HS-5 (cell line): Measurements from ENCODE around the gene CLMP.

ENCODE experiments used
- DNase-seq: peaks from one replicate; pipeline ENCODE4 v3.0.0-alpha.2; 2012; ENCODE audit warnings: low read depth

CLMP gene

DNA sequence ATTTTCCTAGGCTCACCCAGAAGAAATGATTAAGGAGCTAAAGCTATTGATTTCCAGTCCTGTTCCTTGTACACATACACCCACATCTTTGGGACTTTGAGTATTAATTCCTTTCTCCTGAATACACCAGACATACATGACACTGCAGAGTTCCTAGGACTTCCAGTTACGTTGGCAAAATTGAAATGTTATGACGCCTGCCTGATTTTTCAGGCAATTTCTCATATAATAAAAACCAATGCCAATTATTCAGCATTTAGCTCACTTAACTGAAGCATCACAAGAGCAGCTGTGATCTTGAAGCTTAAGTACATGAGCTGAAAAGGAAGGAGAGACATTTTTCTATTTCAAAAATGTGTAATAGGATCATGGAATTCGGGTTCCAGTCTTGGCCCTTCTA, 4.5 kb downstream of the CLMP start:
- no peak for DNase-seq

DNA sequence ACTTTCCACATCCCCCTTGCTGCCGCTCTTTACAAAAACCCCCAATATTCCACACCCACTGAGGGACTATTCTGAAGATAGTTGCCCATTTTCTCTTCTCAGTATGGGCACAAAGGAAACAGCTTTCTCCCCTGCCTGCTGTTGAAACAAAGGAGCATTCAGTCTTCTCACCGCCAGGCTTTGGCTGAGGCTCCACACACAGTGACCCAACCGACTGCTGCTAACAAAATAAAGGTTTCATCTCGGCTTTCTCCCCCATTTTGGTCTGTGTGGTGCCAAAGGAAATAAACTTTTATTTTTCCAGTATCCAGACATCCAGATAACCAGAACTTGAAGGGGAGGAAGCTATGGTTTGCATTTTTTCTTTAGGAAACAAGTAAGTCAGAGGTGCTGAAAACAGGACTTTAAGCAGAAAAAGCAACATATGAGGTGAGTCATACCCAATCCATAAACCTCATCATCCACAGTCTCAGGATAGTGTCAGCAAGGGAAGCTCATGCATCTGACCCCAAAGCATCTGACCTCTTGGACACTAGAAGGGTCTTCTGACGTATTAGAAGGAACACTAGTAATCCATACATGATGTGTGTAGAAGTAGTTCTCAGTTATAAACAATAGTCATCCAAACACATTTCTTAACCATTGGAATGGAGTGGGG, 6.4 kb downstream of the CLMP start:
- peak; percentile 73 for DNase-seq

DNA sequence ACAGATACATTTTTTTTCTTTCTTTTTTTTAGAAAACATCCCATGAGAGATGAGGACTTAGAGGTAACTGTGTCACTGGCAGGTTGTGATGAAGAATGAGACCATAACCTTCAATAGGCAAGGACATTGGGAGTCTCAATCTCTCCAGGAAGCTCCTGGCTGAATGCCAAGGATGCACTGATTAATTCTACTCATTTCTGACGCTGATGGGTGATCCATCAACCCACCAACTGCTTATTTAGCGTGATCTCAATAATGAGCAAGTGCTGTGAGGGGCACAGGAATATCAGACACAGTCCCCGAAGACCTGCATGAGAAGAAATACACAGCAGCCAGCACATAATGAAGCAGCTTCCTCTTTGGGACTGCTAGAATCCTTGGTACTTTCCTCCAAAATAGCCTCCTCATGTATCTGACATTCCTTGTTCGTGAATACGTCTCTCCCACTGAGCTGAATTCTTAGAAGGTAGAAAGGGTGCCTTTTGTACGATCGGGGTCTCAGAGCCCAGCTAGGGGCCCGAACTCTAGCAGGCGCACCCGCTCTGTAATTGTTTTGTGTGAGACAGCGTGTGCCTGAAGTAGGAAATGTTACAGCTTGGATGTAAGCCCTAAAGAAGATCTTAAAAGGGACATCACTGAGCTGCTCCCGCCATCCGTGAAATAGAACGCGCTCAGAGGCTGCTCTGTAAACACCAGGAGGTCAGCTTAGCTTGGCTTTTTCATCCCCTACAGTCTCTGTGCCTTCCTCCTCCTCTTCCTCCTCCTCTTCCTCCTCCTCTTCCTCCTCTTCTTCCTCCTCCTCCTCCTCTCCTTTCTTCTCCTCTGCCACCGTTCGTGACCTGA, 7.2 kb downstream of the CLMP start:
- no peak for DNase-seq

DNA sequence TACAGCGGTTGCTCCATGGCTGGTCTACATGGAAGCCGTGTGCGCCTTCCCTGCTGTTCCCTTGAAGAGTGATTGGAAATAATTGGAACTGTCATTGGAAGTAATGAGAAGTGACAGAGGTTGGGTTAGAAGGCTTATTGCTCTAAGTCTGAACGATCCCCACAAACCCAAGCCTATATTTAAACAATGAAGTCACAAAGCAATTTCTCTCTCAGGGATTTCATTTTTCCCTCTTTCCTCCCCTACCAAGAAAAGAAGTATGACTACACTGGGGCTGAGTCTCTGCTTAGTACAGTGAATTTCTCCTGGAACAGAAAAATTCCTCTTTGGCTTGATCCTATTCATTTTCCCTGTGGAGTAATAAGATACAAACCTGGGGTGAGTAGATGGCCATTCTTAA, 7.8 kb downstream of the CLMP start:
- no peak for DNase-seq

DNA sequence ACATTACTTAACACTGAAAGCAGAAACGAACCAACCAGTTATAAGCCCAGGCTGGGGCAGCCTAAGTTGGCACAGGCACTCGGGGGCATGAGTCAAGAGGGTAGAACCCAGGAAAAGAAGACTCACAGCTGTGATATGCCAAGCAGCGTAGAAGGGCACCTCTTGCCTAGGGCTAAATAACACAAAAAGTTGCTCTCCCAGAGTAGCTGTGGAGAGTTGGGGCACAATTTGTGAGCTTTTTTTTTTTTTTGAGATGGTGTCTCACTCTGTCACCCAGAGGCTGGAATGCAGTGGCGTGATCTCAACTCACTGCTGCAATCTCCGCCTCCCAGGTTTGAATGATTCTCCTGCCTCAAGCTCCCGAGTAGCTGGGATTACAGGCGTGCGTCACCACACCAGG, 8.8 kb downstream of the CLMP start:
- DNase-seq: no peak

DNA sequence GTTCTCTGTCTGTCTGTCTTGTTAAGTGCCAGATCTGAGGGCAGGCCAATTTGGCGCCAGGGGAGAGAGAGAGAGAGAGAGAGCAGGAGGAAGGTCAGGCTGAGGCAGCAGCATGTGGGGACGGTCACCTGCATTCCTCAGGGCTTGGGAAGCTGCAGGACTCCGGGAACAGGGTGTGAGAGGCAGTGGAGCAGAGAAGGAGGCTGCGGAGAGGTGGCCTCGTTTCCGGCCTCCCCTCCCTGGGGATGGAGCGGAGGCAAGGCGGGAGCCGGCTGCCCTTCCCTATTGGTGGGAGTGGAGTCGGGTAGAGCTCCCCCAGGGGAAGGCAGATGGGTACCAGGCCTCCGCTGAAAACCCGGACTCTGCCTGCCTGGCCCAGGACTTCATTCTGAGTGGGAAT, 9.7 kb downstream of the CLMP start:
- DNase-seq: no peak

DNA sequence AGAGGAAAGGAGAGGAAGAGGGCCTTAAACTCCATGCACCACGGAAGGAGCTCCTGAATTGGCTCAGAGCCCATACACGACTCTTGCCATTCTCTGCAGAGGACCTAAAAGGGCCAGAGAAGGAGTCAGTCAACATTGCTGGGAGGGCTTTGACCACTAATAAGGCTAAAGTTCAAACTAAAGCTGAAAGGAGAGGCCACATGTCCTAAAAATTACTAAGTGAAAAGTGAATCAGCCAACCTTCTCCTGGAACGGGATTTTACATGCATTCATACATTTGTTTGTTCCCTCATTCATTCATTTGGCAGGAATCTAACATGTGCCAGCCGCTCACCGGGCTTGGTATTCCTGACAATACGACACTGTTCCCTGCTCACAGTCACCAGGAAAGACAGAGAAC, 10.5 kb downstream of the CLMP start:
- DNase-seq: no peak

DNA sequence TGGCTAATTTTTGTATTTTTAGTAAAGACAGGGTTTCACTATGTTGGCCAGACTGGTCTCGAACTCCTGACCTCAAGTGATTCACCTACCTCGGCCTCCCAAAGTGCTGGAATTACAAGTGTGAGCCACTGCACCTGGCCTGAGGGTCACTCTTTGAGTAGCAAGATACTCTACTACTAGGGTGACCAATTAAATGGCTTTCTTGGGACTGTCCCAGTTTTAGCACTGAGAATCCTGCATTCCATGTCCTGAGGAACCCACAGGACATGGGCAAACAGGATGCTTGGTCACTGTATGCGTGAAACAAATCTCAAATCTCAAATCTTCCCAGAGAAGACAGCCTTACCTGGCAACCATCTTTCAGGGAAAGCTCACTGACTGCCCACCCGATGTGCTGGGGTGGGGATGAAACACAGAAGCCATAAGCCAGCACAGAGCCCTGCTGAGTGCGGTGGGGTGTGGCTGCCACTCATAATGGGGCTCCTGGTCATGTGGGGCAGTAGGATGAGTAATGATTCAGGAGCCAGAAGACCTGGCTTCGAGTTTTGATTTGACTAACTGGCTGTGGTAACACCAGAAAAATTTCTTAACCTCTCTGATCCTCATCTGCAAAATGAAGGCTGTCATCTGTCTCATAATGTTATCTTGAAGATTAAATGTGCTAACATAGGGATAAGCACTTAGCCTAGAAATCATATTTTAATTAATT, 11.5 kb downstream of the CLMP start:
- DNase-seq: no peak

DNA sequence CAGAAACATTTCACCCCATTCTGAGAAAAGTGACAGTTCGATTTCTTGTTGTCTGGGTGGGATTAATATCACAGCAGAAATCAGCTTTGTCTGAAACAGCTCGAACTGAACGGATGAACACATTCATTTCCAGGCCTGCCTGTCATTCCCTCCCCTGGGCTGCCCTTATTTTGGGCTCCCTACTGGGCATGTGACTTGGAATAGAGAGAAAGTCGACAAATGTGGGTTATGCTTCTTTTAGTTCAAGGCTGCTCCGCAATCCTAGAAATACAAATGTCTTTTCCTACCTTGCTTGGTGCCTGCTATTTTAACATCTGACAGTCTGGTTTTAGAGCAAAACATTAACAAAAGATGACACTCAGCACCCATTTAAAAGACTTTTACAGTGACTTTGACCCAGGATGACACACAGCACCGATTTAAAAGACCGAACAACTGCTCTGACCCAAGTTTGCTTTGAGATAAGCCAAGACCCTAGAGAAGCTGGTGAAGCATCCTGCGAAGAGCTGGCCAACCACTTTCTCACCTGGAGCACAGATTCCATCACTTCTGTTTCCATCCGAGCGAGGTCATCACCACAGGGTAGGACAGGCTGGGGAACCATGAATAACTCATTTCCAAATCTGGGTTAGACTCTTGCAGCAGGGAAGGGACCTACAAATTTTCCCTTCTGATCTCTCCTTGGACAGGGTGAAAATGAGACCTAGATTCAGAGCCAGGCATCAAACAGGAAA, 13.1 kb downstream of the CLMP start:
- DNase-seq: no peak

DNA sequence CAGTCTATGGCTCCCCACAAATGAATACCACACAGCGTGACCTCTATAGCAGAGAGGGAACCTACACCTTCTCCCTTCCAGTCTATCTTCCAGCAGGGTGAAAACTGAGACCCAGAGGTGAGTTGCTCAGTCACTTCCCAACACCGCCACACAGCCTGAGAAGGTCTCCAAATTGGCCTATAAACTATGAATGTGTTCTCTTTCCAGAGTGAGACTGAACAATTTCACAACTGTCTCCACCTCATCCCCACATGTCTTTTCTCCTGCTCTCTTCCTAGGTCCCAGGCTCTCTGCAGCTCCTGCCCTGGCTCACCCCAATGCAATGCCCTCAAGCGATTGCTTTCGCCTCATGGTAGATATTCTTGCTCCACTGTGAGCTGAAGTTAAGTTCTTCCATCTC, 14.0 kb downstream of the CLMP start:
- no peak for DNase-seq

DNA sequence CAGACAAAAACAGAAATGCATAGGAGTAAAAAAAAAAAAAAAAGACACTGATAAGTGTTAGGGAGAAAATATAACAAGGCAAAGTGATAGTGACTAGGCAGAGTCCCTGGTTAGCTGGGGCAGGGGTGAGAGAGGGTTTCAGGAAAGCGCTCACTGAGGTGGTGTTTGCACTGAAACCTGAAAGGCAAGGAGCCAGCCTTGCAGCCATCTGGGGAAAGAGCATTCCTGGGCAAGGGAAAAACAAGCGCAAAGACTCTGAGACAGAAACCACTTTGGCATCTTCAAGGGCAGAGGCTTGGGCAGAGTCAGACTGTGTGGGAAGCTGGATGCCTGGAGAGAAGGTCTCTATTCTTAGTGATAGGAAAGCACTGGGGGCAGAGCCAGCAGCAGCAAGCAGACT, 14.5 kb downstream of the CLMP start:
- no peak for DNase-seq

DNA sequence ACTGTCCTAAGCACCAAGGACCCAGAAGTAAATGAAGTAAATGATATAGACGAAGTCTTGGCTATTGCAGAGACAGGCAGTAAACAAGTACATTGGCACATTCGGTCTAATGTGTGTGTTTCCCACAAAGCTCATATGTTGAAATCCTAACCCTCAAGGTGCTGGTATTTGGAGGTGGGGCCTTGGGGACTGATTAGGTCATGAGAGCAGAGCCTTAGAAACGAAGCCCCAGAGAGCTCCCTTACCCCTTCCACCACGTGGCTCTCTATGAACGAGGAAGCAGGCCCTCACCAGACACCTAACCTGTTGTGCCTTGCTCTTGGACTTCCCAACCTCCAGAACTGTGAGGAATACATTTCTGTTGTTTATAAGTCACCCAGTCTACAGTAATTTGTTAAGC, 14.9 kb downstream of the CLMP start:
- no peak for DNase-seq

DNA sequence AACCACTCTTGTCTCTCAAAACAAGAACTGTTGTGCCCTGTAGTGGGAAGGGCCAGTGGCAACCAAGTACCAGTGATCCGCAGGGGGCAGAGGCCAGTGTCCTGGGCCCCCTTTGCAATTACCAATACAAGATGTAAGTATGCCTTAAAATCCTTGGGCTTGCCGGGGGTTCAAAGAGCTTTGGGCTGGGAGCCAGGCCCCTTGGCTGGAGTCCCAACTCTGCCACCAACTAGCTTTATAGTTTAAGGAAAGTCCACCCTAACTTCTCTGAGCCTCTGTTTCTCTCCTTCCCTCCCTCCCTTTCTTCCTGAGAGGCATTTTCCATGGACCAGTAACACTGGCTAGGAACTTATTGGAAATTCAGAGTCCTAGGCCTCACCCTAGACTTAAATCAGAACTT, 15.5 kb downstream of the CLMP start:
- no peak for DNase-seq

DNA sequence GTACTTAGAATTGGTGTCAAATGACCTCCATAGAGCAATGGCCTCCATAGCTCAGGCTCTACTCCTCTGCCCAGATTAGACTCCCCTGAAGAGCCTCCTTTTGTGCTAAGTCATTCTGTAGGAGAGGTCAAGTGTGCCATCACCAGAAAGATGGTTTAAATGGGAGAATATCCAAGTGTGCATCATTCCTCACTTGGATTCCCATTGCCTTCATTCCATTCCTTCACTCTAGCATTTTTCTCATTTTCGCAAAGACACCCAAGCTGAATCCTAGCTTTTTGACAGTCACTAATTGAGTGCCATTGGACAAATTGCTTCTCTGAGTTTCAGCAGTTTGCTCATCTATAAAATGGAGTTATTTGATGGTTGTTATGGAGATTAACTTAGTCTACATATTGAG, 16.9 kb downstream of the CLMP start:
- DNase-seq: no peak

DNA sequence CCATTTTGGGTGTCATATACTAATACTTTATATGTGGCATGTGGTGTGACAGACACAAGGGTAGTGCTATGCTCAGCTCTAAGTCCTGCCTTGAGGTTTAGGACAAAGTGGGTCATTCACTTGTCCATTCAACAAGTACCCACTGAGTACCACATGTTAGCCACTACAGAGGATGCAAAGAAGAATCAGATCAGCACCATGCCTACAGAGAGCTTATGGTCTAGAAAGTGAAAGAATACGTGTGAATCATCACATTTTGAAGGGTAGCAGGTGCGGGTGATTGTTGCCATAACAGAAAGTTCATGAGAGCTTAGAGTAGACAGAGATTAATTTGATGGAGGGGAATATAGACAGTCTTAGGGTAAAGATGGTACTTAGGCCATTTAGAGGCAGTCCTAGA, 18.3 kb downstream of the CLMP start:
- no peak for DNase-seq

DNA sequence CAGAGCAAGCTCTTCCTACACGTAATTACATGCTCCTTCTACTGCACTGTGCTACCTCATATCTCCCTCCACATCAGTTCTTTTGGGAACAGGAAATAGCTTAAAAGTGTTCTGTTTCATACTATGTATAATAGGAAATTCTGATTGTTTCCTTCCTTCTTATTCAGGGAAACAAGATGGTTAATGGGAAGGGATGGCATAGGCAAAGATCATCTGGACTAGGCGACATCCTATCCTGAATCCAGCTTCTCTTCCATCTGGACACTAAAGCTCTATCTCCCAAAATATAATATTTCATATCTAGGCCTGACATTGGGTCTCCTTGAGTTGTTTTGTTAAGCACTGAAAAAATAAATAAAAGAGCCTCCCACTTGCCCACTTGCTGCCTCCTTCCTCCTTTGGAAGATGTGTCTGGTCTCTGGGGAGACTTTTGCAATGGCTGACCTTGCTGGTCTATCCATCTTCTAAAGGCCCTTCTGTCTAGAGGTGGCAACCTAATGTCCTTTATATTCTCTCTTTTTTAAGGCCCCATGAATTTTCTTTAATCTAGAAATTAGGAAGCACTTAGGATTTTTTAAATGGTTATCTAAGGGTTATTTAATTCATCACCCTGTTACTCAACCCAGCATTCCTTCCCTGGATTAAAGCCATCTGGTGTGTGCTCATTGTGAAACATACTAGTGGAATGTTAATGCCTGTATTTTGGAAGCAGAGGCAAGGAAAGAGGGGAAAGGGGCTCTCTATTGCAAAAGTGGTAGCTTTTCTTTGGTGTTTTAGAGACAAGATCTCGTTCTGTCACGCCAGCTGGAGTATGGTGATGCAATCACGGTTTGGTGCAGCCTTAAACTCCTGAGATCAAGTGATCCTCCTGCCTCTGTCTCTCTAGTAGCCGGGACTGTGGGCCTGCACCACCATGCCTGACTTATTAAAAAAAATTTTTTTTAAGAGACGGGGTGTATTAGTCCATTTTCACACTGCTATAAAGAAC, 20.6 kb downstream of the CLMP start:
- DNase-seq: peak; percentile 97

DNA sequence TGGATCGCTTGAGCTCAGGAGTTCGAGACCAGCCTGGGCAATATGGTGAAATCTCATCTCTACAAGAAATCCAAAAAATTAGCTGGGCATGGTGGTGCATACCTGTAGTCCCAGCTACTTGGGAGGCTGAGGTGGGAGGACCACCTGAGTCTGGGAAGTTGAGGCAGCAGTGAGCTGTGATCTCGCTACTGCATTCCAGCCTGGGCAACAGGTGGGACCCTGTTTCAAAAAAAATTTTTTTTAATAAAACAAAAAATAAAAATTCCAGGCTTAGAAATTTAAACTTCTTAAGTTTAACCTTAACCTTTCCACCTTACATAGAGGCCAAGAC, 21.2 kb downstream of the CLMP start:
- DNase-seq: no peak

DNA sequence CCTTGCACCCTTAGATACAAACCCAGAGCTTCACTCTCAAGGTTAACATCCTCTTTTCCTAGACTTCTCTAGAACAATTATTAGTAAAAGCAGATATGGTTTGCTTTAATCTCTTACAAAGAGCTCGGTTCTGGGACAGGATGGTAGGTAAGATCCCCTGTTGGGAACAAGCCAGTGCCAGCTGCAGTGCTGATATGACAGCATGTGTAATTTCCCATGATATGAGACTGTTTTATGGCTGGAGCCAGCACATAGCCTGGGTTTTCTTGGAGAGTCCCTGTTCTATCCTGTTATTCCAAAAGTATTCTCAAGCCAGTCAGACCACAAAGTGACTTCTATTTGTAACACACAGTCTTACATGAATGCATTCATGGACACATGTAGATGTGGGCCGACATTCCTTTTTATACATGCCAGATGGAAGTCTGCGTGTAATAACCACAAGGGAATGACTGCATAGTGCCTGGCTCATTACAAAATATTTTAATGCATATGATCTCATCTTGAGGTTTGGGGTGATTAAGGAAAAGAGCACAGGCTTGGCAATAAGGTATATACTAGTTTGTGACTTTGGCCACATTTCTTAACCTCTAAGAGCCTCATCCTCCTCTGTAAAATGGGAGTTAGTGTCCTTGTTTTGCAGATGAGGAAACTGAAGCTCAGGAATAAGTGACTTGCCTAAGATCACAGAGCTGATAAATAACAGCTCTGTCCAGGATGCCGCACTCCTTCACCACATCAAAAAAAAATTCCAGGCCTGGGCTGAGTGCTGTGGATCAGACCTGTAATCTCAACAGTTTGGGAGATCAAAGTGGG, 21.8 kb downstream of the CLMP start:
- peak; percentile 97 for DNase-seq

DNA sequence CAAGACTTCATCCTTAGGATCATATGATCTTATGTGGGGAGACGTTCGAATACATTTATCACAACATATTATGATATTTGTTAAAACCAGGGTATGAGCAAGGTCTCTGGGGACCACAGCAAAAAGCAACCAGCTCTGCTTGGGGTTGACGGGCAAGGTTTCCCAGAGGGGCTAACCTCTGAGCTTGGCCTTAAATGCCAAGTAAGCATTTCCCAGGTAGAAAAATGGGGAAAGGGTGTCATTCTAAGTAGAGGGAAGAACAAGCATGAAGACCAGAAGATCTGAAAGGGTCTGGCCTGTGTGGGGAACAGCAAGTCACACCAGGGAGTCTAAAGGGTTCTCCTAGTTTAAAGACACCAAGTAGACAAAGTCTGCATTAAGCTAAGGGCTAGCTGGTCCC, 24.1 kb downstream of the CLMP start:
- no peak for DNase-seq

DNA sequence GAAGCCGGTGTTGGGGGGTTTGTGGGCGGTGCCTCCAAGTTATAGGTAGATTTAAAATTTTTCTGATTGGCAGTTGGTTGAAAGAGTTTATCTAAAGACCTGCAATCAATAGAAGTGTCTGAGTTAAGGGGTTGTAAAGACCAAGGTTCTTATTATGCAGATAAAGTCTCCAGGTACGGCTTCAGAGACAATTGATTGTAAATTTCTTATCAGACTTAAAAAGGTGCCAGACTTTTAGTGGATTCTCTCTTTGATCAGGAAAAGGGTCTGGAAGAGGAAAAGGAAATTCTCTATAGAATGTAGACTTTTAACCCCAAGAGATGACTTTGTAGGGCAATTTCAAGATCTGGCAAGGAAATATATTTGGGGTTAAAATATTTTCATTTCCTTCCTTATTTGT, 25.2 kb downstream of the CLMP start:
- DNase-seq: no peak
